IPS DF 6.9 (cell line): ENCODE data around the gene CYTH4.

ENCODE experiments used
- DNase-seq: peaks from one replicate; pipeline ENCODE4 v3.0.0-alpha.2; 2013; ENCODE audit warnings: low read depth, low spot score
- H3K27ac ChIP-seq: one replicate; pipeline ENCODE4 v1.5.1; 2013; ENCODE audit warnings: low read length, control low read depth
- H3K27me3 ChIP-seq: 2 replicates; pipeline ENCODE4 v1.6.1; 2013; ENCODE audit warnings: mild to moderate bottlenecking, low read length; ENCODE audit not compliant: control insufficient read depth, insufficient read depth
- H3K36me3 ChIP-seq: 2 replicates; pipeline ENCODE4 v1.6.1; 2013; ENCODE audit warnings: low read length; ENCODE audit not compliant: control insufficient read depth, insufficient read depth
- H3K4me1 ChIP-seq: 2 replicates; pipeline ENCODE4 v1.6.1; 2013; ENCODE audit warnings: low read length; ENCODE audit not compliant: control insufficient read depth, insufficient read depth
- H3K4me3 ChIP-seq: 2 replicates; pipeline ENCODE4 v1.5.1; 2013; ENCODE audit warnings: mild to moderate bottlenecking, low read length
- H3K9me3 ChIP-seq: 2 replicates; pipeline ENCODE4 v1.6.1; 2013; ENCODE audit warnings: low read length, inconsistent platforms; ENCODE audit not compliant: control insufficient read depth, insufficient read depth
- WGBS: extraction: QIAGEN DNeasy Blood & Tissue Kit; methylation state at CpG from one replicate; pipeline ENCODE4 v1.1.7; 2013; ENCODE audit warnings: mixed read lengths, missing lambda C conversion rate; ENCODE audit not compliant: insufficient read length, insufficient coverage; 5-methylcytosine and 5-hydroxymethylcytosine counted together

The CYTH4 gene

GRCh38 chr22:37240941-37241320 is 41.4 kb upstream of the CYTH4 start:
- Histone ChIP-seq H3K27ac (no peak overlapping the region), H3K4me3 (no peak overlapping the region), H3K4me1 (peaks cover 4% of the 10 kb centered on the region; the same call in 1 of the 2 replicates), H3K27me3 (no peaks in the 10 kb centered on the region), H3K36me3 (no peaks in the 10 kb centered on the region), H3K9me3 (no peaks in the 10 kb centered on the region)
- no peak for DNase-seq
- no CpG with 5 or more reads among the region's 7 CpGs for WGBS

GRCh38 chr22:37241351-37242142 is 40.8 kb upstream of the CYTH4 start:
- Histone ChIP-seq H3K9me3 (no peaks in the 10 kb centered on the region), H3K4me1 (peaks cover 4% of the 10 kb centered on the region; the same call in 1 of the 2 replicates), H3K27ac (no peak overlapping the region), H3K27me3 (no peaks in the 10 kb centered on the region), H3K4me3 (no peak overlapping the region), H3K36me3 (no peaks in the 10 kb centered on the region)
- DNase-seq, result no peak
- WGBS, result no CpG with 5 or more reads among the region's 19 CpGs

GRCh38 chr22:37242395-37242918 is 39.9 kb upstream of the CYTH4 start:
- Histone ChIP-seq H3K4me3 (no peak overlapping the region), H3K9me3 (no peaks in the 10 kb centered on the region), H3K4me1 (peaks cover 4% of the 10 kb centered on the region; the same call in 1 of the 2 replicates), H3K27me3 (no peaks in the 10 kb centered on the region), H3K36me3 (no peaks in the 10 kb centered on the region), H3K27ac (no peak overlapping the region)
- DNase-seq, result no peak
- no CpG with 5 or more reads among the region's 16 CpGs for WGBS

GRCh38 chr22:37243402-37244113 is 38.8 kb upstream of the CYTH4 start:
- H3K27me3 ChIP-seq, result no peaks in the 10 kb centered on the region
- no peak overlapping the region for H3K4me3 ChIP-seq
- no CpG with 5 or more reads among the region's 12 CpGs for WGBS
- no peaks in the 10 kb centered on the region for H3K9me3 ChIP-seq
- H3K4me1 ChIP-seq, result peaks cover 4% of the 10 kb centered on the region; the same call in 1 of the 2 replicates
- no peak for DNase-seq
- H3K27ac ChIP-seq, result no peak overlapping the region
- H3K36me3 ChIP-seq, result no peaks in the 10 kb centered on the region

- no peak within 1 kb of the TSS for H3K4me3 ChIP-seq
- WGBS, result no CpG with 5 or more reads among the region's 23 CpGs
- no peaks in the 10 kb centered on the region for H3K36me3 ChIP-seq
- peaks cover 4% of the 10 kb centered on the region; the same call in 1 of the 2 replicates for H3K4me1 ChIP-seq
- no peak within 1 kb of the TSS for H3K27ac ChIP-seq
- no peaks in the 10 kb centered on the region for H3K9me3 ChIP-seq
- H3K27me3 ChIP-seq, result no peaks in the 10 kb centered on the region
- no peak for DNase-seq
Measured at GRCh38 chr22:37244114-37244921, 38.0 kb upstream of the CYTH4 start, which contains the start of gene RAC2. Gene RAC2, minus strand, starts transcription at chr22:37244269. Its CDS starts 121 bp downstream, at chr22:37244148.

- no CpG with 5 or more reads among the region's 22 CpGs for WGBS
- Histone ChIP-seq H3K27ac (no peak overlapping the region), H3K27me3 (no peaks in the 10 kb centered on the region), H3K9me3 (no peaks in the 10 kb centered on the region), H3K4me3 (no peak overlapping the region), H3K4me1 (peaks cover 4% of the 10 kb centered on the region; the same call in 1 of the 2 replicates), H3K36me3 (no peaks in the 10 kb centered on the region)
- no peak for DNase-seq
Measured at GRCh38 chr22:37244922-37245722, 37.2 kb upstream of the CYTH4 start.

GRCh38 chr22:37245740-37246139 is 36.6 kb upstream of the CYTH4 start:
- H3K27ac ChIP-seq, result no peak overlapping the region
- H3K36me3 ChIP-seq, result no peaks in the 10 kb centered on the region
- H3K27me3 ChIP-seq, result no peaks in the 10 kb centered on the region
- WGBS, result no CpG with 5 or more reads among the region's 6 CpGs
- H3K4me3 ChIP-seq, result no peak overlapping the region
- DNase-seq, result no peak
- peaks cover 4% of the 10 kb centered on the region; the same call in 1 of the 2 replicates for H3K4me1 ChIP-seq
- H3K9me3 ChIP-seq, result no peaks in the 10 kb centered on the region

GRCh38 chr22:37248251-37248650 is 34.1 kb upstream of the CYTH4 start:
- no CpG with 5 or more reads among the region's 6 CpGs for WGBS
- Histone ChIP-seq H3K27me3 (no peaks in the 10 kb centered on the region), H3K9me3 (no peaks in the 10 kb centered on the region), H3K27ac (no peak overlapping the region), H3K36me3 (no peaks in the 10 kb centered on the region), H3K4me3 (no peak overlapping the region), H3K4me1 (peaks cover 4% of the 10 kb centered on the region; the same call in 1 of the 2 replicates)
- DNase-seq, result no peak

- WGBS, result no CpG with 5 or more reads among the region's 12 CpGs
- H3K4me1 ChIP-seq, result no peaks in the 10 kb centered on the region
- no peak overlapping the region for H3K4me3 ChIP-seq
- H3K36me3 ChIP-seq, result no peaks in the 10 kb centered on the region
- no peaks in the 10 kb centered on the region for H3K27me3 ChIP-seq
- H3K27ac ChIP-seq, result no peak overlapping the region
- H3K9me3 ChIP-seq, result no peaks in the 10 kb centered on the region
- no peak for DNase-seq
Measured at GRCh38 chr22:37249986-37250385, 32.3 kb upstream of the CYTH4 start.
